NCI-H2196 treated with DMSO at 0.1 percent for 48 hours (cell line): ENCODE results near the gene LDOC1.
"Not testable (repeated sequence)": the region's sequence is repeated elsewhere in the genome, so short reads cannot be mapped to it uniquely, and the experiment has no call there.

Experiments
- DNase-seq: peaks from one replicate; lab custom pipeline; 2025; ENCODE audit not compliant: unreplicated experiment; lab: John Stamatoyannopoulos, UW

Gene LDOC1

DNA sequence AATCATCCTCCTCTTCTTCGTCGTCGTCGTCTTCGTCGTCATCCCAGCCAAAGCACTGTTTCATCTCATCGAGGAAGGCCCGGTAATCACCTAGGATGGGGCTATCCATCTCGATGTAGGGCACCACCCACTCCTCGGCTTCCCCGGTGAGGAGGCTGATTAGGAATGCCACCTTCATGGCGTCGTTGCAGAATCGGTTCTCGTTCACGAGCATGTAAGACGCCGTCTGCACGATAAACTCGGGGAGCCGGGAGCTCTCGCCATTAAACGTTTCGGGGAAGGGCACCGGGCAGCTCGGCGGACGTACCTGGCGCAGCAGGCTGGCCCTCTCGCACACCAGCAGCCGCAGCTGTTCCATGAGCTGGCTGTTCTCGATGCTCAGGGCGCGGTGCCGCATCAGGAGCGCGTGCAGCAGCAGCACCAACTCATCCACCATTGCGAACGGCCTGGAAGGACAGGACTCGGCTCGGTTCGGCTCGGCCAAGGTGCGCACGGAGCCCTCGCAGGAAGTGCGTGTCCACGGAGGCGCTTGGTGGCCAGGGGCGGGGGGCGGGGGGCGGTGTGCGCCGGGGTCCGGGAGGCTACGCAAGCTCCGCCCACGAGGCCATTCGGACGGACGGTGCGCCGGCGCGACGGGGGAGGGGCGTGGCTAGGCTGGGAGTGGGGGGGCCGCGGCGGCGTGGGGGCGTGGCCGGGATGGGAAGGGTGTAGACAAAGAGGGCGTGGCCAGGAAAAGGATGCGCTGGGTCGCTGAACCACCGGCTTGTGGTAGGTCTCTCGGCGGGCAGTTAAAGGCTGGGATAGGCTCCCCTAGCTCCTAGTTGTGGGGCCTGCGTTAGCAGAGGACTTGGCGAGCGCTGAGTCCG, at the start of gene LDOC1:
TSS of gene LDOC1 (minus strand) at position 544 of the 866 bp plus-strand sequence. CDS start at position 436, 108 bp downstream.
- no peak for DNase-seq

DNA sequence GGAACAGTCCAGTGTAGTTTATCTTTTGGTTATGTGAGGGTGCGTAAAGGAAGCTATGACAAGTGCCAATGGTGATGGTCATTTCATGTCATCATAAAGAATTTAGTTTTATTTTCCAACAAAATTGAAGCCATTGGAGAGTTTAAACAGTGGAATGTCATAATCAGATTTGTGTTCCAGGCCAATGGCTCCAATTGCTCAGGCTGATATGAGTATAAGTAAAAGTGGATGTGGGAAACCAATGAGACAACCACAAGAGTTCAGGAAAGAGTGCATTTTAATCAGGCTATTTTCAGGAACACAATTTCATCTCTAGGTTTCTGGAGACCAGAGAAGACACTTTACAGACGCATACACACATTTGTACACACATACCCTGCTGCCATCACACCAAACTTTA, 44.7 kb upstream of the LDOC1 start:
- no peak for DNase-seq

GRCh38 chrX:141220342-141221008, 43.5 kb upstream of the LDOC1 start:
- no peak for DNase-seq

- DNase-seq: no peak
Measured at GRCh38 chrX:141214196-141214595, 37.3 kb upstream of the LDOC1 start.

DNA sequence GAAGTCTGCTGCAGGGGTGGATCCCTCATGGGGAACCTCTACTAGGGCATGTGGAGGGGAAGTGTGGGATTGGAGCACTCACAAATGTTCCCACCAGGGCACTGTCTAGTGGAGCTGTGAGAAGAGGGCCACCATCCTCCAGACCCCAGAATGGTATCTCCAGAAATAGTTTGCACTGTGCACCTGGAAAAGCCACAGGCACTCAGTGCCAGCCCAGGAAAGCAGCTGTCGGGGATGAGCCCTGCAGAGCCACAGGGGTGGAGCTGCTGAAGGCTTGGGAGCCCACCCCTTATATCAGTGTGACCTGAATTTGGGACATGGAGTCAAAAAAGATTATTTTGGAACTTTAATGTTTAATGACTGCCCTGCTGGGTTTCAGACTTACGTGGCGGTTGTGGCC, 25.0 kb upstream of the LDOC1 start:
- DNase-seq: no peak

DNA sequence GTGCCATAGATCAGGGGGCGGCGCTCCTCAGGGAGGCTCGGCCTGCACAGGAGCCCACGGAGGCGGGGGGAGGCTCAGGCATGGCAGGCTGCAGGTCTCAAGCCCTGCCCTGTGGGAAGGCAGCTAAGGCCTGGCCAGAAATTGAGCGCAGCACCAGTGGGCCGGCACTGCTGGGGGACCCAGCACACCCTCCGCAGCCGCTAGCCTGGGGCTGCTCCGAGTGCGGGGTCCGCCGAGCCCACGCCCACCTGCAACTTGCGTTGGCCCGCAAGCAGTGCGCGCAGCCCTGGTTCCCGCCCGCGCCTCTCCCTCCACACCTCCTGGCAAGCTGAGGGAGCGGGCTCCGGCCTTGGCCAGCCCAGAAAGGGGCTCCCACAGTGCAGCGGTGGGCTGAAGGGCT, 11.6 kb upstream of the LDOC1 start:
- not testable (repeated sequence) for DNase-seq

DNA sequence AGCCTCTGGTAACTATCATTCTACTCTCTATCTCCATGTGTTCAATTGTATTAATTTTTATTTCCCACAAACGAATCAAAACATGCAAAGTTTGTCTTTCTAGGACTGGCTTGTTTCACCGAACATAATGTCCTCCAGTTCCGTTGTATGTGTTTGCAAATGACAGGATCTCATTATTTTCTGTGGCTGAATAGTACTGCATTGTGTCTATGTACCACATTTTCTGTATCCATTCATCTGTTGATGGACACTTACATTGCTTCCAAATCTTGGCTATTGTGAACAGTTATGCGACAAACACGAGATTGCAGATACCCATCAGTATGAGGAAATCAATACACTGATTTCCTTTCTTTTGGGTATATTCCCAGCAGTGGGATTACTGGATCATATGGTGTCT, 8.4 kb upstream of the LDOC1 start:
- no peak for DNase-seq

DNA sequence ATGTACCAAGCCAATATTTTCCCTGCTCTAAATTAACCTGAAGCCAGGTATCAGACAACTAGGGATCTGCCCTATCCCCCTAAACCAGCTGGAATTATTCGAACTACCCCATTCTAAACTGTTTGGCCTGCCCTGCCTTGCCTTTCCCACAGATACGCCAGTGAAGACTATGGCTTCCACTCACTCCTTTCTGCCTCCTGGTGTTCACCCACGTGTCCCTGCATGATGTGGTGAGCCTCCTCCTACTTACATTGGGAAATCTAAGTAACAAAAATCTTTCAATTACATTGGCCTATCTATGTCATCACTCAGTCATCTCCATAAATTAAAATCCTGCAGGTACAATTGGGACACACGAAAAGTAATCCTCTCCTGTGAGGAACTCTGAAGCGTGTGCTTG, 6.1 kb upstream of the LDOC1 start:
- DNase-seq: no peak

DNA sequence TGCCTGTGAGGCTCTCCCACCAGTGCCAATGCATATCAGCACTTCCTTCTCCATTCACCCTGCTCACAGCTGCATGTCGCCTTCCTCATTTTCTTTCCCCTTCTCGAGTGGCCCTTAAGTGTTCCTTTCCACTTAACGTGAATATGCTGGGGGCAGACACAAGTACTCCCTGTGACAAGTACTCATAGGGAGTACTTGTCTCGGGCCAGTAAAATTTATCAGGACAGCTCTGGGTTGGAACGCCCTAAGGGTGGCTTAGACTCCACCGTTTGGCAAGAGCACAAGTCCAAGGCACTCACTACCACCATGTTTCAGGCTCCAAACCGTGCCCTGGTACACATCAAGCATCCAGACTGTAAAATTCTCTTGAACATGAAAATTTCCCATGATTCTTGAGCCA, 3.9 kb upstream of the LDOC1 start:
- DNase-seq: no peak

DNA sequence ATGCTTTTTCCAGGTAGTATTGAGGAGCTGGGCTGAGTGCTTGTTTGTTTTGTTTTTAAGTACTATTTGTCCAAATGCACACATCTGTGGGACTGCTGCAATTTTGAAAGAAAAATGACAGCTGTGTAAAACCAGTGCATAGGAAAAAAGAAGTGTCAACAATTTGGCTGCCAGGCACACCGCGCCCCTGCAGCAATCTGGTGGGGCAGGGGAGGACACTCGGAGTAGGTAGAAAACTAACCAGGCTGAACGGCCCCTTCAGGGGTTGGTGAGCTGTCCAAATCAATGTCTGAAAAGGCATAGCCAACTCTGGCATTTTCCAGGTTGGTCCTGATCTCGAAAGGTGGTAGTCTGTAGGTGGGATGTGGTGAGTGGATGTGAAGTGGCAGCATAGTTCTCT, 1.1 kb downstream of the LDOC1 start:
- no peak for DNase-seq

DNA sequence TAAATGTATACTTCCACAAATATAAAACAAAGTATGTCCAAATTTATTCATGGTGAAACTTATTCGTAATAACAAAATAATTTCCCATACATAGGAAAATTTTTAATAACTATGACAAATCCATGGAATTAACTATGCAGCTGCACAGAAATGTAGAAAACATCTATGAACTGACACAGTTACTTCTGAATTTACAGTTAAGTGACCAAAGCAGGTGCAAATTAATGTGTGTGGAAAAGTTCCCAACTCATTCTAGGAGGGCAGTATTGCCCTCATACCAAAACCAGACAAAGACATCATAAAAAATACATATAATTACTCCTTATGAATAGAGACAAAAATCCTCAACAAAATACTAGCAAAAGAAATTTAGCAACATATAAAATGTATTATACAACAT, 12.5 kb downstream of the LDOC1 start:
- no peak for DNase-seq

- DNase-seq: no peak
Measured at GRCh38 chrX:141158084-141158483, 18.8 kb downstream of the LDOC1 start.

DNA sequence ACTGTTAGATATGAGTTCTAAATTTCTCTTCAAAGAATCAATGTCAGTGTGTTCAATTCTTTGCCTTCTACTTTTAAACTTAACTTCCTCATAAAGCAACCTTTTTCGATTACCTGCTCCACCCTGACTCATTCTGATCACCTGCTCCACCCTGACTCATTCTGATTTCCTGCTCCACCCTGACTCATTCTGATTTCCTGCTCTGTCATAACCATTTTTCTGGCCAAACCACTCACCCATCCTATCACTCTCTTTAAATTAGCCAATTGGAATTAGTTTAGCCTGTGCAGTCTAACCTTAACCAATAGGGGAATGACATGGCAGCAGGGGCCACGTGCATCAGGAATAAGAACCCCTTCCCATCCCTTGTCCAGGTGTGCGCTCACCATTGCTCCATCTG, 21.7 kb downstream of the LDOC1 start:
- not testable (repeated sequence) for DNase-seq

- no peak for DNase-seq
Measured at GRCh38 chrX:141142946-141143345, 34.0 kb downstream of the LDOC1 start.

DNA sequence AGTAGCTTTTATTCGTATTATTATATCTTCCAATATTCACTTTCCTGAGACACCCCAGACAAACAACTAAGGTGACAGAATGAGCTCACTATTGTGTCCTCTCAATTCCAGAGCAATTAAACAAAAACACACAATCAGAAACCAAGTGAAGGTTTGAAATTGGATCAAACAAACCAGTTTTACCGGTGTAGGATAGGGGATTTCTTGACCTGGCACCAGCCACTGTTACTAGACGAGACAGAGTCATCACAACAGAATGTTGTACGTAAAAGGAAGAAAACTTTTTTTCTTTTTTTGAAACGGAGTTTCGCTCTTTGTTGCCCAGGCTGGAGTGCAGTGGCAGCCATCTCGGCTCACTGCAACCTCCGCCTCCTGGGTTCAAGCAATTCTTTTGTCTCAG, 43.7 kb downstream of the LDOC1 start:
- DNase-seq: no peak

DNA sequence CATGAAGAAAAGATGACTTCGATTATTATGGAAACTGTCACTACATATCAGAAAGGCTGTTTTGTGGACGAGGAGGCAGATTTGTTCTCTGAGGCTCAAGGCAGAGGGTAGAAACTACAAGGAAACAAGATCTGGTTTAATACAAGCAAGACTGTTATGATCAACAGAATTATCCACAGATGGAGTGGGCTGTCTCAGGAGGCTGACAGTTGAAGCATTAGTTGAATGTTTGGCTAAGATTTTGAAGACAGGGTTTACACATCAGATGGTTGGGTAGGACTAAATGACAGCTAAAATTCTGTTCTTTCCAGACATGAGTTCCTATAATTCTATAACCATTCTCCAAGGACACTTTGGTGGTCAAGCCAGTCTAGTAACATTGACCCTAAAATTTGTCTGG, 49.8 kb downstream of the LDOC1 start:
- no peak for DNase-seq
